HepG2 (cell line): ENCODE results near the gene FBXL12. TPM values are rescaled to one million over a fixed set of nuclear protein-coding genes. Genes with fewer than 3 reads are reported as not detected.

Experiments used
- ATAC-seq: fragments of 200-7000 bp; cut with Tn5 transposase; 3 replicates; pipeline ENCODE4 v1.9.1; 2020; ENCODE audit warnings: mild to moderate bottlenecking, moderate library complexity
- BruUV-seq: library from RNA; stranded (reverse); fragments of 400-500 nt; replicated peaks from 2 replicates; lab custom pipeline; 2021; lab: Mats Ljungman, UMichigan
- CTCF ChIA-PET: fragments of 300-600 bp; formaldehyde crosslinking; extraction: SDS; loops from one replicate; lab custom pipeline; 2021; ENCODE audit warnings: low total read pairs, inconsistent platforms, low intra/inter-chr PET ratio; lab: Yijun Ruan, JAX
- POLR2A ChIA-PET: fragments of 350-600 bp; sonication (Branson Sonifier 250); formaldehyde crosslinking; loops from one replicate; lab custom pipeline; 2020; ENCODE audit warnings: antibody characterized with exemption, inconsistent platforms; lab: Yijun Ruan, JAX
- DNase-seq: peaks from one replicate; pipeline ENCODE4 v3.0.0-alpha.2; 2015; ENCODE audit warnings: low spot score
- FAIRE-seq: peaks from 3 replicates; lab custom pipeline; 2011; peaks lifted over from hg19 to GRCh38; lab: Jason Lieb, UNC
- H2AFZ ChIP-seq: one replicate; pipeline ENCODE4 v1.6.1; 2011; ENCODE audit warnings: low read length, inconsistent platforms
- H3K27ac ChIP-seq: fragments of 300-600 bp; 3 replicates; pipeline ENCODE4 v1.8.0; 2011; ENCODE audit warnings: mixed run types, mild to moderate bottlenecking, mixed read lengths, low read length, inconsistent platforms; ENCODE audit not compliant: insufficient read depth; ENCODE audit errors: extremely low read length
- H3K27me3 ChIP-seq, 2 experiments: fragments of 200-600 bp in 1 of 2; 2 replicates in 1 of 2; 3 replicates in 1 of 2; pipeline versions ENCODE4 v1.6.0 to v1.8.0; 2011; ENCODE audit warnings: low read length in 2 of 2, mild to moderate bottlenecking in 2 of 2, moderate library complexity in 2 of 2, inconsistent platforms in 1 of 2; ENCODE audit not compliant: insufficient read depth in 2 of 2, control insufficient read depth in 1 of 2
- H3K36me3 ChIP-seq, 2 experiments: fragments of 200-600 bp in 1 of 2; replicated peaks in 1 of 2; 2 replicates in 1 of 2; 3 replicates in 1 of 2; pipeline versions ENCODE4 v1.5.1 to v1.8.0; 2011; ENCODE audit warnings: low read length in 2 of 2, inconsistent platforms in 1 of 2; ENCODE audit not compliant: insufficient read depth in 2 of 2, control insufficient read depth in 1 of 2
- H3K4me1 ChIP-seq: 2 replicates; pipeline ENCODE4 v1.5.1; 2012; ENCODE audit warnings: low read length, inconsistent platforms; ENCODE audit not compliant: insufficient read depth
- H3K4me2 ChIP-seq: 2 replicates; pipeline ENCODE4 v1.6.0; 2011; ENCODE audit warnings: low read depth, low read length, inconsistent platforms
- H3K4me3 ChIP-seq, 3 experiments: fragments of 200-600 bp in 1 of 3; sonication (generic), shearing (Covaris generic) in 1 of 3; replicated peaks in 1 of 3; 2 replicates each; pipeline ENCODE4 v1.5.1; 2011 to 2016; ENCODE audit warnings: low read length in 3 of 3, inconsistent platforms in 2 of 3, low read depth in 2 of 3, mild to moderate bottlenecking in 2 of 3, control low read depth in 1 of 3, mixed read lengths in 1 of 3; ENCODE audit not compliant: insufficient read depth in 1 of 3
- H3K79me2 ChIP-seq: one replicate; pipeline ENCODE4 v1.6.1; 2011; ENCODE audit warnings: low read length, inconsistent platforms; ENCODE audit not compliant: insufficient read depth
- H3K9ac ChIP-seq: 2 replicates; pipeline ENCODE4 v1.6.0; 2011; ENCODE audit warnings: mild to moderate bottlenecking, low read depth, low read length, inconsistent platforms; ENCODE audit not compliant: insufficient read depth
- H3K9me3 ChIP-seq: 2 replicates; pipeline ENCODE4 v1.5.1; 2012; ENCODE audit warnings: mild to moderate bottlenecking, low read length
- H4K20me1 ChIP-seq: 2 replicates; pipeline ENCODE4 v1.6.0; 2011; ENCODE audit warnings: inconsistent platforms, mild to moderate bottlenecking, low read length, moderate library complexity; ENCODE audit not compliant: insufficient read depth
- DMTF1 ChIP-seq: sonication (generic); formaldehyde crosslinking; IDR thresholded peaks from 2 replicates; pipeline ENCODE4 v1.4.0; 2020; ENCODE audit warnings: mild to moderate bottlenecking, missing genetic modification reagents
- ELF3 ChIP-seq: IDR thresholded peaks from 2 replicates; pipeline ENCODE4 v1.6.1; 2016; ENCODE audit warnings: missing genetic modification reagents, missing compliant biosample characterization
- MEIS1 ChIP-seq: sonication (generic); formaldehyde crosslinking; IDR thresholded peaks from 2 replicates; pipeline ENCODE4 v1.9.0; 2021; ENCODE audit warnings: mild to moderate bottlenecking, missing genetic modification reagents, moderate library complexity, borderline replicate concordance
- POGZ ChIP-seq: sonication (generic); formaldehyde crosslinking; IDR thresholded peaks from 2 replicates; pipeline ENCODE4 v1.4.0; 2020; ENCODE audit warnings: mild to moderate bottlenecking, missing genetic modification reagents
- RFX3 ChIP-seq: IDR thresholded peaks from 2 replicates; pipeline ENCODE4 v1.6.1; 2016; ENCODE audit warnings: missing biosample characterization, missing genetic modification reagents
- RNF219 ChIP-seq: sonication (generic); formaldehyde crosslinking; IDR thresholded peaks from 2 replicates; pipeline ENCODE4 v1.5.0; 2020; ENCODE audit warnings: mild to moderate bottlenecking, missing genetic modification reagents
- RORA ChIP-seq: sonication (generic); formaldehyde crosslinking; IDR thresholded peaks from 2 replicates; pipeline ENCODE4 v1.5.0; 2020; ENCODE audit warnings: mild to moderate bottlenecking, missing genetic modification reagents, moderate library complexity
- SMAD3 ChIP-seq: sonication (generic); formaldehyde crosslinking; IDR thresholded peaks from 2 replicates; pipeline ENCODE4 v1.4.0; 2020; ENCODE audit warnings: missing genetic modification reagents
- SMC3 ChIP-seq: IDR thresholded peaks from 2 replicates; pipeline ENCODE4 v1.6.1; 2011; ENCODE audit warnings: low read length, improper control_type of control experiment
- ZMYM3 ChIP-seq: sonication (generic); formaldehyde crosslinking; IDR thresholded peaks from 2 replicates; pipeline ENCODE4 v1.5.1; 2020; ENCODE audit warnings: mild to moderate bottlenecking, missing genetic modification reagents
- ZNF530 ChIP-seq: sonication (generic); formaldehyde crosslinking; IDR thresholded peaks from 2 replicates; pipeline ENCODE4 v1.5.0; 2020; ENCODE audit warnings: low read depth, mild to moderate bottlenecking, missing genetic modification reagents
- ZNF598 ChIP-seq: sonication (generic); formaldehyde crosslinking; IDR thresholded peaks from 2 replicates; pipeline ENCODE4 v1.5.1; 2020; ENCODE audit warnings: mild to moderate bottlenecking, missing genetic modification reagents, borderline replicate concordance
- ZNF615 ChIP-seq: sonication (generic); formaldehyde crosslinking; IDR thresholded peaks from 2 replicates; pipeline ENCODE4 v1.5.0; 2020; ENCODE audit warnings: mild to moderate bottlenecking, missing genetic modification reagents, borderline replicate concordance
- WGBS: methylation state at CpG from one replicate; pipeline ENCODE4 v1.1.6; 2017; ENCODE audit warnings: low lambda C conversion rate; 5-methylcytosine and 5-hydroxymethylcytosine counted together
- in situ Hi-C: cut with HindIII; loops from 2 replicates; pipeline ENCODE4 v1.10.0; 2017; ENCODE audit warnings: low pct_unique_long_range_greater_than_20kb; ENCODE audit not compliant: extremely low pct_ligation_motif_present
- intact Hi-C: fragments of 100-400 bp; cut with micrococcal nuclease; formaldehyde crosslinking; loops from one replicate; pipeline ENCODE4 v1.10.0; 2022; ENCODE audit not compliant: unreplicated experiment
- polyA plus RNA-seq, 8 experiments: library from polyadenylated mRNA; depleted of rRNA in 3 of 8; stranded (reverse) in 7 of 8; unstranded in 1 of 8; fragments of >200 nt; fragmentation: Illumina TruSeq in 4 of 8; extraction: Trizol in 4 of 8; gene quantifications; 2 replicates each; pipeline versions ENCODE4 v1.2.1 to v1.2.3, GENCODE V29; 2011 to 2016; ENCODE audit warnings: low read depth in 4 of 8, missing spikeins in 1 of 8, mixed read lengths in 1 of 8; ENCODE audit not compliant: insufficient read depth in 1 of 8
- total RNA-seq, 5 experiments: library from RNA; depleted of rRNA; stranded (reverse); fragments of >200 nt; fragmentation: Illumina TruSeq; extraction: Trizol; gene quantifications; 2 replicates each; pipeline ENCODE4 v1.2.3, GENCODE V29; 2016; ENCODE audit warnings: low read depth in 1 of 5

Gene FBXL12
- total and polyA plus RNA-seq, 2 of the 13 experiments (the other 11 are each of a cell fraction or from before 2014, with no cell fraction given), result 20.4 to 23.1 TPM

GRCh38 chr19:9797871-9798270 is 21.0 kb downstream of the FBXL12 start:
- no peaks in the 10 kb centered on the region for H4K20me1 ChIP-seq
- ATAC-seq, result no peak
- intact Hi-C loops (loop anchor here (2.0 to 10.0 kb wide), 2 partner anchors 211 to 483 kb away; no protein-coding TSS in a partner anchor), in situ Hi-C loops (loop anchor here (5.0 to 25.0 kb wide), 2 partner anchors 486 to 661 kb away; partner anchors contain the start of genes OR7G3 and ZNF317)
- H3K4me3 ChIP-seq, result no peak overlapping the region
- ChIA-PET POLR2A (interaction anchor here (1.4 kb wide), 1 partner anchor 21 kb away, joined by 3 read pairs; the partner anchor contains the start of gene FBXL12), CTCF (interaction anchor here (1.1 kb wide), 1 partner anchor 211 kb away, joined by 3 read pairs; no protein-coding TSS in a partner anchor)
- no TSS peak for BruUV-seq
- no peaks in the 10 kb centered on the region for H3K4me1 ChIP-seq
- no peak overlapping the region for H3K27ac ChIP-seq
- no peak for TF ChIP-seq ZNF615
- H2AFZ ChIP-seq, result no peak overlapping the region
- no peaks in the 10 kb centered on the region for H3K27me3 ChIP-seq
- H3K4me2 ChIP-seq, result no peak overlapping the region
- H3K9ac ChIP-seq, result no peak overlapping the region
- H3K9me3 ChIP-seq, result no peaks in the 10 kb centered on the region
- H3K79me2 ChIP-seq, result no peaks in the 10 kb centered on the region
- WGBS, result 77% methylated on average over 5 of the region's 5 CpGs
- H3K36me3 ChIP-seq, result no peaks in the 10 kb centered on the region
- DNase-seq, result no peak
- no peak for FAIRE-seq

- no peak overlapping the region for H3K27ac ChIP-seq
- intact Hi-C loops, result loop anchor here (2.0 to 10.0 kb wide), 2 partner anchors 209 to 481 kb away; no protein-coding TSS in a partner anchor
- no peaks in the 10 kb centered on the region for H3K79me2 ChIP-seq
- no peaks in the 10 kb centered on the region for H3K27me3 ChIP-seq
- no peak overlapping the region for H2AFZ ChIP-seq
- 0 out of 2 replicates have a peak, but pooled peaks cover under 1% of the 10 kb centered on the region for H3K4me1 ChIP-seq
- H3K4me3 ChIP-seq, result no peak overlapping the region
- no peaks in the 10 kb centered on the region for H3K9me3 ChIP-seq
- H3K4me2 ChIP-seq, result no peak overlapping the region
- ATAC-seq, result peak; percentile 71
- H3K9ac ChIP-seq, result no peak overlapping the region
- no peaks in the 10 kb centered on the region for H3K36me3 ChIP-seq
- FAIRE-seq, result peak; percentile 96
- ChIA-PET POLR2A (no interaction called here), CTCF (interaction anchor here (1.3 to 2.7 kb wide), 3 partner anchors 171 to 590 kb away, joined by 5 to 50 read pairs (median 15); no protein-coding TSS in a partner anchor)
- peak; percentile 86 for DNase-seq
- 53% methylated on average over 6 of the region's 6 CpGs for WGBS
- in situ Hi-C loops, result loop anchor here (5.0 to 25.0 kb wide), 2 partner anchors 484 to 659 kb away; partner anchors contain the start of genes OR7G3 and ZNF317
- H4K20me1 ChIP-seq, result no peaks in the 10 kb centered on the region
- BruUV-seq, result no TSS peak
- TF ChIP-seq RORA (CRISPR knock-in tag), result no peak
- no peak for TF ChIP-seq ZNF598 (CRISPR knock-in tag)
- 0 out of 2 replicates have a peak, but pooled peaks have one; percentile 43 for TF ChIP-seq SMAD3
- no peak for TF ChIP-seq POGZ (CRISPR knock-in tag)
- peak; percentile 70 for TF ChIP-seq RFX3 (CRISPR knock-in tag)
- no peak for TF ChIP-seq ZNF530 (CRISPR knock-in tag)
- TF ChIP-seq ZMYM3, result peak; percentile 43; the same call in 1 of the 2 replicates
- peak; percentile 65; the same call in 1 of the 2 replicates for TF ChIP-seq ELF3 (CRISPR knock-in tag)
- no peak for TF ChIP-seq DMTF1
- TF ChIP-seq MEIS1, result no peak
- no peak for TF ChIP-seq RNF219 (CRISPR knock-in tag)
- peak; percentile 96 for TF ChIP-seq SMC3
Measured at GRCh38 chr19:9796113-9796773, 22.6 kb downstream of the FBXL12 start.
